ENCODE results near the gene FAM174C.

Gene FAM174C

DNA sequence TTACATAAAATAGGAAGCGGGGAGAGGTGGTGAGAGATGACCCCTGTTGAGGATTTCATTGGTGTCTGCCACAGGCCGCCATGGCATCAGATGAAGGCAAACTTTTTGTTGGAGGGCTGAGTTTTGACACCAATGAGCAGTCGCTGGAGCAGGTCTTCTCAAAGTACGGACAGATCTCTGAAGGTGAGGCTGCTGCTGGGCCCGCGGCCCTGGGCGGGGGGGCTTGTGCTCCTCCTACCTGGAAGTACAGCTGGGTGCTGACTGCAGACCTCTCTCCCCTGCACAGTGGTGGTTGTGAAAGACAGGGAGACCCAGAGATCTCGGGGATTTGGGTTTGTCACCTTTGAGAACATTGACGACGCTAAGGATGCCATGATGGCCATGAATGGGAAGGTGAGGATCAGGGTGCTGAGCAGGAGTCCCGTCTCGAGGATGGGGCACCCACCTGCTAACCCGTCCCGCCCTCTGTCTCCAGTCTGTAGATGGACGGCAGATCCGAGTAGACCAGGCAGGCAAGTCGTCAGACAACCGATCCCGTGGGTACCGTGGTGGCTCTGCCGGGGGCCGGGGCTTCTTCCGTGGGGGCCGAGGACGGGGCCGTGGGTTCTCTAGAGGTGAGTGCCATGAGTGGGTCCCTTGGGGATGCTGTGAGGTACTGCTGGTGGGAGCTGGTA is 4.3 kb upstream of the FAM174C start:
- peak overlapping the region; percentile 47 for H3K4me3 ChIP-seq (ENCODE audit: low read depth, low read length)
- TF ChIP-seq, protein P1, sequence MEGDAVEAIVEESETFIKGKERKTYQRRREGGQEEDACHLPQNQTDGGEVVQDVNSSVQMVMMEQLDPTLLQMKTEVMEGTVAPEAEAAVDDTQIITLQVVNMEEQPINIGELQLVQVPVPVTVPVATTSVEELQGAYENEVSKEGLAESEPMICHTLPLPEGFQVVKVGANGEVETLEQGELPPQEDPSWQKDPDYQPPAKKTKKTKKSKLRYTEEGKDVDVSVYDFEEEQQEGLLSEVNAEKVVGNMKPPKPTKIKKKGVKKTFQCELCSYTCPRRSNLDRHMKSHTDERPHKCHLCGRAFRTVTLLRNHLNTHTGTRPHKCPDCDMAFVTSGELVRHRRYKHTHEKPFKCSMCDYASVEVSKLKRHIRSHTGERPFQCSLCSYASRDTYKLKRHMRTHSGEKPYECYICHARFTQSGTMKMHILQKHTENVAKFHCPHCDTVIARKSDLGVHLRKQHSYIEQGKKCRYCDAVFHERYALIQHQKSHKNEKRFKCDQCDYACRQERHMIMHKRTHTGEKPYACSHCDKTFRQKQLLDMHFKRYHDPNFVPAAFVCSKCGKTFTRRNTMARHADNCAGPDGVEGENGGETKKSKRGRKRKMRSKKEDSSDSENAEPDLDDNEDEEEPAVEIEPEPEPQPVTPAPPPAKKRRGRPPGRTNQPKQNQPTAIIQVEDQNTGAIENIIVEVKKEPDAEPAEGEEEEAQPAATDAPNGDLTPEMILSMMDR (IDR thresholded peaks at IDR 0.05; ENCODE audit: low read depth, low read length): no peak
- in situ Hi-C loops (cut with HindIII; ENCODE audit: low sequenced_read_pairs): no loop called here
- DNase-seq (ENCODE audit: low read depth, low spot score): no peak

DNA sequence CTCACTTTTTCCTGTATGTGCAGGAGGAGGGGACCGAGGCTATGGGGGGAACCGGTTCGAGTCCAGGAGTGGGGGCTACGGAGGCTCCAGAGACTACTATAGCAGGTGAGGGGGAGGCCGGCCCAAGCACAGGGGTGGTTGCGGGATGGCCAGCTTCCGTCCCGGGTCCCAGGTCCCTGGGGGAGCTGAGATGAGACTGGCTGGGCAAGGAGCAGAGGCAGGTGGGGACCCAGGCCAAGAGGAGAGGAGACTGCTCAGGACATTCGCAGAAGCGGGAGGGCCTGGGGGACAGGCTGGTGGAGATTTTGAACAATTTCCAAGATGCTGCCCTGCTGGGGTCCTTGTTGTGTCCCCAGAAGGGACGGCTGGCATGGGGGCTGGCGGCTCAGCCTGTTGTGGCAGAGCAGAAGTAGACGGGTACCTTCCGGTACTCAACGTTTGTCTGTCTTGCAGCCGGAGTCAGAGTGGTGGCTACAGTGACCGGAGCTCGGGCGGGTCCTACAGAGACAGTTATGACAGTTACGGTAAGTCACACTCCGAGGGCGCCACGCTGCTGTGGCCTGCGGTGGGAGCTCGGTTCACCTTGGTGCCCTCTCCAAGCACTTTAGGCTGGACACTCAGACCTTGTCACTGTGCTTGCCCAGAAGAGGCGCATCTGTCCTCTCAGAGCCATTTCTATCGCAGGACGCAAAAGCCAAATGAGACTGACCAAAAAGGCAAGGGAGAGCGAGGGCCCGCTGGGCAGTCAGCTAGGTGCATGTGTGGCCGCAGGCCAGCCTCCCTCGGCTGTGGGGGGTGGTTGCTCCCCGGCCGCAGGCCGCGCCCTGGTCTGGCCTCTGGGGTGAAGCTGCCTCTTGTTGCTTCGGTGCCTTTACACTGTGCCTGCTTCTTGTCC is 3.6 kb upstream of the FAM174C start:
- no peak for DNase-seq (ENCODE audit: low read depth, low spot score)
- in situ Hi-C loops (cut with HindIII; ENCODE audit: low sequenced_read_pairs): no loop called here
- no peak overlapping the region for H3K4me3 ChIP-seq (ENCODE audit: low read depth, low read length)
- TF ChIP-seq, protein P1 (IDR thresholded peaks at IDR 0.05; ENCODE audit: low read depth, low read length): no peak

DNA sequence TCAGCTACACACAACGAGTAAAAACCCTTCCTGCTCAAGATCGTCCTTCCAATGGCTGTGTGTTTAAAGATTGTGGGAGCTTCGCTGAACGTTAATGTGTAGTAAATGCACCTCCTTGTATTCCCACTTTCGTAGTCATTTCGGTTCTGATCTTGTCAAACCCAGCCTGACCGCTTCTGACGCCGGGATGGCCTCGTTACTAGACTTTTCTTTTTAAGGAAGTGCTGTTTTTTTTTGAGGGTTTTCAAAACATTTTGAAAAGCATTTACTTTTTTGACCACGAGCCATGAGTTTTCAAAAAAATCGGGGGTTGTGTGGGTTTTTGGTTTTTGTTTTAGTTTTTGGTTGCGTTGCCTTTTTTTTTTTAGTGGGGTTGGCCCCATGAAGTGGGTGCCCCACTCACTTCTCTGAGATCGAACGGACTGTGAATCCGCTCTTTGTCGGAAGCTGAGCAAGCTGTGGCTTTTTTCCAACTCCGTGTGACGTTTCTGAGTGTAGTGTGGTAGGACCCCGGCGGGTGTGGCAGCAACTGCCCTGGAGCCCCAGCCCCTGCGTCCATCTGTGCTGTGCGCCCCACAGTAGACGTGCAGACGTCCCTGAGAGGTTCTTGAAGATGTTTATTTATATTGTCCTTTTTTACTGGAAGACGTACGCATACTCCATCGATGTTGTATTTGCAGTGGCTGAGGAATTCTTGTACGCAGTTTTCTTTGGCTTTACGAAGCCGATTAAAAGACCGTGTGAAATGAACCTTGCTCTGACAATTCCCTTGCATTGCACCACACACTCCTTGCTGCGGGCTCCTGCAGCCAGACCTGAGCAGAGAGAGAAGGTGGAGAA is 2.7 kb upstream of the FAM174C start:
- DNase-seq (ENCODE audit: low read depth, low spot score): no peak
- H3K4me3 ChIP-seq (ENCODE audit: low read depth, low read length): no peak overlapping the region
- TF ChIP-seq, protein P1 (IDR thresholded peaks at IDR 0.05; ENCODE audit: low read depth, low read length): no peak
- in situ Hi-C loops (cut with HindIII; ENCODE audit: low sequenced_read_pairs): no loop called here

DNA sequence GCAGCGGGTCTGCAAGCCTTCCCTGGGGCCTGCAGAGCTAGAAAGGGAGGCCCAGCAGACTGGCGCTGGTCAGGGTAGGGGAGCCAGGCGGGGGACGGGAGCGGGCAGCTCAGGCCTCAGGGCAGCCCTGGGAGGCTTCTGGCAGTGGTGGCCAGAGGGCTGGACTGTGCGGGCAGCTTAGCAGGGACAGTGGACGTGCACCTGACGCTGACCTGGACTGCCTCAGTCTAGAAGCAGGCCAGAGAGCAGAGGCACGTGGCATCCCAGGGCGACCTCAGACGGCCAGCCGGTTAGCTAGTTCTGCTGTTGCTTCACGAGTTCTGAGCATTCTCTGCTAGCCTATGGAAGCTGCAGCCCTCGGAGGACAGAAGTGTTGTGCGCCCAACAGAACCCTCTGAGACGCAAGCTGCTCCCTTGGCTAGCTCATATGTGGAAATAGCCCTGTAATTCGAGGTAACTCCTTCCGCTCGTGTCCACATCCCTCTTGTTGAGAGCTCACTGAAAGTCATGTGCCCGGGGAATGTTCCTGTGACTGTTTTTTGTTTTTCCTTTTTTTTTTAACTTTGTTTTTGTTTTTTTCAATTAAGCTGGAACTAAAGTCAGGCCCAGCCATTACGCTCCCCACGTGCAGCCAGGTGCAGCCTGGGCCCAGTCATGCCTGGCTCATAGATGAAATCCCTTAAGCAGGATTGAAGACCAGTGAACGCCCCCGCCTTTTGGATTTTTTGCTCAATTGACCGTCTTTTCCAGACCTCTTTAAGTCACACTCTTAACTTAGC is 1.9 kb upstream of the FAM174C start:
- H3K4me3 ChIP-seq (ENCODE audit: low read depth, low read length): no peak overlapping the region
- no peak for DNase-seq (ENCODE audit: low read depth, low spot score)
- TF ChIP-seq, protein P1 (IDR thresholded peaks at IDR 0.05; ENCODE audit: low read depth, low read length): no peak
- in situ Hi-C loops (cut with HindIII; ENCODE audit: low sequenced_read_pairs): no loop called here

DNA sequence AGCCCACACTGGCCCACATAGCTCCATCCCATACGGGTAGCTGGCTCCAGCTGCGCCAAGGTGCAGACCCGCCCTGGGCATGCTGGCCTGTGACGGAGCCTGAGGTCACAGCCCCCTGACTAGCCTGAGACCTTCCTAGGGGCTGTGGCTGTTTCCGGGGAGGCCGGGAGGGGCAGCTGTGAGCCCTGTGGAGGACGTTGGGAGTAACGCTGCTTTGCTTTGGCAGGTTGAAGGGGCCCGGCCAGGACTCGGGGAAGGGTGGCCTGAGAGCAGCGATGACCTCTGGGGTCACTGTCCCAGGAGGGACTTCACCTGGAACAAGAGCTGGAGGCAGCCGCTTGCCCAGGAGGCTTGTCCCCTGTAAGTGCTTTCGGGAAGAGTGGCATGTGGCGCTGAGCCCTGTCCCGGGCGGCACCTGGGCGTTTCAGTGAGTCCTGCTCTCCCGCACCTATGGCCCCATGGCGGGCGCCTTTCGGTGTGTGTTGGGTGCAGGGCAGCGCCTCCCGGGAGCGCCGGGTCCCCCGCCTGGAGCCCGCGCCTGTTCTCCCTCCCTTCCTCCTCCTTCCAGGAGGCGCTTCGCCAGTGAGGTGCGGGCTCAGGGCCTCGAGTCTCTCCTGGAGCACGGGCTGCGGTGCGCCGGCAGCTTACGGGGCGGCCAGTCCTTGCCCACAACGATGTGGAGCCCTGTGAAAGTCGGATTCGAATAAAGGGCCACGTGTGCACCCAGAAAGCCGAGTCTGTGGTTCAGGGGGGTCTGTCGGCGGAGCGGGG is 1.1 kb upstream of the FAM174C start:
- in situ Hi-C loops (cut with HindIII; ENCODE audit: low sequenced_read_pairs): no loop called here
- TF ChIP-seq, protein P1 (IDR thresholded peaks at IDR 0.05; ENCODE audit: low read depth, low read length): no peak
- peak overlapping the region; percentile 39 for H3K4me3 ChIP-seq (ENCODE audit: low read depth, low read length)
- DNase-seq (ENCODE audit: low read depth, low spot score): no peak
